ENCODE measurements around the gene SPTAN1. TPM values are rescaled to one million over a fixed set of nuclear protein-coding genes. Genes with fewer than 3 reads are reported as not detected.

The SPTAN1 gene
- total RNA-seq, 1 donor from 2014 or later, result 687 TPM

DNA sequence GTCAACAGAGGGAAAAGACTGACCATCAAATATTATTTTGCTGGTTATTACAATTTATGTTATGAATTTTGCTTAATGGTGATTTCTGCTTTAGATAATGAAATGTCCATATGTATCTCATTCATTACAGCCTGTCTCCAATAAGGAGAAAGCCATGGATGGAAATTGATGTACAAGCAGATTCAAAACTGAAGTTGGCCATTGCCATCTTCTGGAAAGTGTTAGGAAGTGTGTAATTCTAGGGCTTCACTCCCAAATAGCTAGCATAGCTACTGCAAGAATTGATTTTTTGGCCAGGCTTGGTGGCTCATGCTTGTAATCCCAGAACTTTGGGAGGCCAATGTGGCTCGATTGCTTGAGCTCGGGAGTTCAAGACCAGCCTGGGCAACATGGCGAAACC, 58.5 kb downstream of the SPTAN1 start:
- TF ChIP-seq, protein P1, sequence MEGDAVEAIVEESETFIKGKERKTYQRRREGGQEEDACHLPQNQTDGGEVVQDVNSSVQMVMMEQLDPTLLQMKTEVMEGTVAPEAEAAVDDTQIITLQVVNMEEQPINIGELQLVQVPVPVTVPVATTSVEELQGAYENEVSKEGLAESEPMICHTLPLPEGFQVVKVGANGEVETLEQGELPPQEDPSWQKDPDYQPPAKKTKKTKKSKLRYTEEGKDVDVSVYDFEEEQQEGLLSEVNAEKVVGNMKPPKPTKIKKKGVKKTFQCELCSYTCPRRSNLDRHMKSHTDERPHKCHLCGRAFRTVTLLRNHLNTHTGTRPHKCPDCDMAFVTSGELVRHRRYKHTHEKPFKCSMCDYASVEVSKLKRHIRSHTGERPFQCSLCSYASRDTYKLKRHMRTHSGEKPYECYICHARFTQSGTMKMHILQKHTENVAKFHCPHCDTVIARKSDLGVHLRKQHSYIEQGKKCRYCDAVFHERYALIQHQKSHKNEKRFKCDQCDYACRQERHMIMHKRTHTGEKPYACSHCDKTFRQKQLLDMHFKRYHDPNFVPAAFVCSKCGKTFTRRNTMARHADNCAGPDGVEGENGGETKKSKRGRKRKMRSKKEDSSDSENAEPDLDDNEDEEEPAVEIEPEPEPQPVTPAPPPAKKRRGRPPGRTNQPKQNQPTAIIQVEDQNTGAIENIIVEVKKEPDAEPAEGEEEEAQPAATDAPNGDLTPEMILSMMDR (IDR thresholded peaks at IDR 0.05), result no peak
- Histone ChIP-seq H3K4me1 (peaks cover 2 to 11% of the 10 kb centered on the region in 2 donors), H3K9me3 (no peaks in the 10 kb centered on the region), H3K27me3 (no peaks in the 10 kb centered on the region), H3K27ac (no peak overlapping the region), H3K4me3 (no peak overlapping the region), H3K36me3 (peaks cover 88 to 99% of the 10 kb centered on the region in 2 donors)
- intact Hi-C loops (cut with DNase I), result no loop called here
- no peak for DNase-seq (ENCODE audit: low spot score in 2 of 2)

DNA sequence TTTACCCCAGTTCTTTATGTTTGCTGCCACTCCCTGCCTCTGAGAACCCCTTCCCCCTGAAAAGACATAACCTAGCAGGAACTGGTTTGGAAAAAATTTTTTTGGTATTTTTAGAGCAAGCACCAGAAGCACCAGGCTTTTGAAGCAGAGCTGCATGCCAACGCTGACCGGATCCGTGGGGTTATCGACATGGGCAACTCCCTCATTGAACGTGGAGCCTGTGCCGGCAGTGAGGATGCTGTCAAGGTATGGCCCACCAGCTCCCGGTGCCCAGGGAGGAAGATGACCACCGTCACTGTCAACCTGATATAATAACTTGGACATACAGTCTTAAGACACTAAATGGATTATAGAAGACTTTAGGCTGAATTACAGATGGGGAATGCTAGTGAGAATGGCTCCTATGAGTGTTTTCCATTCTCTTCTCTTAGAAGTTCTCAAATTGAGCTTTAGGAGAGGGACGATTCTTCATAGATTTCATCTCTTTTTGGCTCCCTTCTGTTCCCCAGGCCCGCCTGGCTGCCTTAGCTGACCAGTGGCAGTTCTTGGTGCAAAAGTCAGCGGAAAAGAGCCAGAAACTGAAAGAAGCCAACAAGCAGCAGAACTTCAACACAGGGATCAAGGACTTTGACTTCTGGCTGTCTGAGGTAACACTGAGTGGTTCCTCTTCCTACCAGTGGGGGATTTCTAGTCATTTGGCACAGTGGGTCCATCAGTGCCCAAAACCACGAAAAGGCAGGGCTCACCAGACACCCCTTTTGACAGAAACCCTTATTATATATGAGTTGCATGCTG, 59.4 kb downstream of the SPTAN1 start:
- intact Hi-C loops (cut with DNase I), result no loop called here
- Histone ChIP-seq H3K27ac (no peak overlapping the region), H3K4me3 (no peak overlapping the region), H3K36me3 (peaks cover 91 to 100% of the 10 kb centered on the region in 2 donors), H3K4me1 (peaks cover 2 to 11% of the 10 kb centered on the region in 2 donors), H3K27me3 (no peaks in the 10 kb centered on the region), H3K9me3 (no peaks in the 10 kb centered on the region)
- no peak for DNase-seq (ENCODE audit: low spot score in 2 of 2)
- TF ChIP-seq, protein P1 (IDR thresholded peaks at IDR 0.05), result no peak

DNA sequence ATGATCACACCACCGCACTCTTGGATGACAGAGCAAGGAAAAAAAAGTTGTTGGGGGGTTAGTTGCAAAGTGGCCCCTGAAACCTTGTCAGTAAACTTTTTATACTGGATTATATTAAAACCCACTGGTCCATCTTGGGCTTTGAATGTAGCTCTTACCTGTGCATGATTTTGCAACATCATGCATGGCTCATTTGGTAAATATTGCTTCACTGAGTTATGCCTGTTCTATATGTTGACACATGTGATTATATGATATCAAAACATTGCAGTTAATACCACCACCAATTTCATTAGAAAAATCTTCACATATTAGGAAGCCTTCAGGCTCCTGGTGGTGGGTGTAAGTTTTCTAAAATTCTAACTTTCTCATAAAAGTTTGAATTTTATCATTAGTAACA, 62.3 kb downstream of the SPTAN1 start:
- H3K36me3 ChIP-seq, result peaks cover 98 to 100% of the 10 kb centered on the region in 2 donors
- no peaks in the 10 kb centered on the region for H3K27me3 ChIP-seq
- H3K4me1 ChIP-seq, result no peaks in the 10 kb centered on the region
- intact Hi-C loops (cut with DNase I), result no loop called here
- H3K4me3 ChIP-seq, result no peak overlapping the region
- no peak for DNase-seq (ENCODE audit: low spot score in 2 of 2)
- no peak overlapping the region for H3K27ac ChIP-seq
- TF ChIP-seq, protein P1 (IDR thresholded peaks at IDR 0.05), result no peak
- H3K9me3 ChIP-seq, result no peaks in the 10 kb centered on the region

DNA sequence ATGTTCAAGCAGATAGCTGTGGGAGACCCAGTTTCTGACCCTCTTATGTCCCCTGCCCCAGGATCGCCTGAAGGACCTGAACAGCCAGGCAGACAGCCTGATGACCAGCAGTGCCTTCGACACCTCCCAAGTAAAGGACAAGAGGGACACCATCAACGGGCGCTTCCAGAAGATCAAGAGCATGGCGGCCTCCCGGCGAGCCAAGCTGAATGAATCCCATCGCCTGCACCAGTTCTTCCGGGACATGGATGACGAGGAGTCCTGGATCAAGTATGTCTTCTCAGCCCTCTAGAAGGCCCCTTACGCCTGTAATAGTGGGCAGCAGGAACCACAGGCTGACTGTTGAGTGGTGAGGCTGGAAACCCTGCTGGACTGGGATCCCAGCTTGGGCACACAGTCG, 63.2 kb downstream of the SPTAN1 start:
- Histone ChIP-seq H3K4me3 (no peak overlapping the region), H3K36me3 (peaks cover 98 to 100% of the 10 kb centered on the region in 2 donors), H3K4me1 (no peaks in the 10 kb centered on the region), H3K27ac (no peak overlapping the region), H3K27me3 (no peaks in the 10 kb centered on the region), H3K9me3 (no peaks in the 10 kb centered on the region)
- intact Hi-C loops (cut with DNase I), result no loop called here
- TF ChIP-seq, protein P1 (IDR thresholded peaks at IDR 0.05), result no peak
- no peak for DNase-seq (ENCODE audit: low spot score in 2 of 2)

DNA sequence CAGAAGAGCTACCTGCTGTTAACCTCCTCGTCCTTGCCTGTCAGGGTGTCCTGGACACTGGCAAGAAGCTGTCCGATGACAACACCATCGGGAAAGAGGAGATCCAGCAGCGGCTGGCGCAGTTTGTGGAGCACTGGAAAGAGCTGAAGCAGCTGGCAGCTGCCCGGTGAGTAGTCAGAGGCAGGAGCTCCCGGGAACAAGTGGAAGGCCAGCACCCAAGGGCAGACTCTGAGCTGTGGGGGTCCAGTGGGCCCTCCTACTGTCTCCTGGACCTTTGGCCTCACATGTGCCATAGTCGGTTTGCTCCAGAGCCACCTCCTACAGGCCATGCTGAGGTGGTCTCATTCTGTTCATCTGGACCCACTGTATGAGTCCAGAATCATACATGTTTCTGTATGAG, 65.6 kb downstream of the SPTAN1 start:
- intact Hi-C loops (cut with DNase I), result no loop called here

More for the DNA sequence above, 65.6 kb downstream of the SPTAN1 start:
- Histone ChIP-seq H3K4me3 (no peak overlapping the region), H3K9me3 (no peaks in the 10 kb centered on the region), H3K27ac (no peak overlapping the region), H3K36me3 (peaks cover 96 to 100% of the 10 kb centered on the region in 2 donors), H3K27me3 (no peaks in the 10 kb centered on the region), H3K4me1 (no peaks in the 10 kb centered on the region)
- DNase-seq (ENCODE audit: low spot score in 2 of 2), result no peak
- TF ChIP-seq, protein P1 (IDR thresholded peaks at IDR 0.05), result no peak

All from ascending aorta (tissue), 2 donors.